HepG2 (cell line): ENCODE results near the gene VDR.

ENCODE experiments used
- EZH2 ChIP-seq: conservative IDR thresholded peaks from 2 replicates; pipeline ENCODE4 v1.6.1; 2012; ENCODE audit warnings: mild to moderate bottlenecking, low read depth, low read length, moderate library complexity
- HNRNPLL ChIP-seq: fragments of 200-400 bp; formaldehyde crosslinking; IDR thresholded peaks from 2 replicates; pipeline ENCODE4 v1.6.1; 2017; ENCODE audit warnings: mild to moderate bottlenecking, low read depth, low read length; ENCODE audit not compliant: poor library complexity, severe bottlenecking
- SALL1 ChIP-seq: sonication (generic); formaldehyde crosslinking; IDR thresholded peaks from 2 replicates; pipeline ENCODE4 v1.8.0; 2022; ENCODE audit warnings: mild to moderate bottlenecking, missing genetic modification reagents
- XBP1 ChIP-seq: sonication (generic); formaldehyde crosslinking; IDR thresholded peaks from 2 replicates; pipeline ENCODE4 v1.5.0; 2020; ENCODE audit warnings: missing genetic modification reagents
- TF ChIP-seq, protein P1 (sequence below): sonication (generic); formaldehyde crosslinking; IDR thresholded peaks from 2 replicates; pipeline ENCODE4 v1.5.0; 2020; ENCODE audit warnings: mild to moderate bottlenecking, missing genetic modification reagents, moderate library complexity

GRCh38 chr12:47841501-47841900 lies 63.3 kb downstream of the VDR start:
- TF ChIP-seq, protein P1, sequence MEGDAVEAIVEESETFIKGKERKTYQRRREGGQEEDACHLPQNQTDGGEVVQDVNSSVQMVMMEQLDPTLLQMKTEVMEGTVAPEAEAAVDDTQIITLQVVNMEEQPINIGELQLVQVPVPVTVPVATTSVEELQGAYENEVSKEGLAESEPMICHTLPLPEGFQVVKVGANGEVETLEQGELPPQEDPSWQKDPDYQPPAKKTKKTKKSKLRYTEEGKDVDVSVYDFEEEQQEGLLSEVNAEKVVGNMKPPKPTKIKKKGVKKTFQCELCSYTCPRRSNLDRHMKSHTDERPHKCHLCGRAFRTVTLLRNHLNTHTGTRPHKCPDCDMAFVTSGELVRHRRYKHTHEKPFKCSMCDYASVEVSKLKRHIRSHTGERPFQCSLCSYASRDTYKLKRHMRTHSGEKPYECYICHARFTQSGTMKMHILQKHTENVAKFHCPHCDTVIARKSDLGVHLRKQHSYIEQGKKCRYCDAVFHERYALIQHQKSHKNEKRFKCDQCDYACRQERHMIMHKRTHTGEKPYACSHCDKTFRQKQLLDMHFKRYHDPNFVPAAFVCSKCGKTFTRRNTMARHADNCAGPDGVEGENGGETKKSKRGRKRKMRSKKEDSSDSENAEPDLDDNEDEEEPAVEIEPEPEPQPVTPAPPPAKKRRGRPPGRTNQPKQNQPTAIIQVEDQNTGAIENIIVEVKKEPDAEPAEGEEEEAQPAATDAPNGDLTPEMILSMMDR (CRISPR knock-in tag): no peak
- TF ChIP-seq SALL1 (CRISPR knock-in tag) (no peak), XBP1 (CRISPR knock-in tag) (no peak), HNRNPLL (no peak), EZH2 (no peak)
